22Rv1 (cell line): Measurements from ENCODE around the gene SETD2.
A peak's percentile ranks its signal among the peaks of the same experiment; 100 is the strongest.

Source experiments
- H3K27ac ChIP-seq: fragments of 450-650 bp; 2 replicates; pipeline ENCODE4 v1.5.1; 2017
- ZFX ChIP-seq: fragments of 450-650 bp; IDR thresholded peaks from 2 replicates; pipeline ENCODE4 v1.6.1; 2017; ENCODE audit warnings: antibody characterized with exemption, borderline replicate concordance
- TF ChIP-seq, protein P1 (sequence below): fragments of 450-650 bp; IDR thresholded peaks from 2 replicates; pipeline ENCODE4 v1.5.1; 2017; ENCODE audit warnings: mild to moderate bottlenecking

The SETD2 gene

DNA sequence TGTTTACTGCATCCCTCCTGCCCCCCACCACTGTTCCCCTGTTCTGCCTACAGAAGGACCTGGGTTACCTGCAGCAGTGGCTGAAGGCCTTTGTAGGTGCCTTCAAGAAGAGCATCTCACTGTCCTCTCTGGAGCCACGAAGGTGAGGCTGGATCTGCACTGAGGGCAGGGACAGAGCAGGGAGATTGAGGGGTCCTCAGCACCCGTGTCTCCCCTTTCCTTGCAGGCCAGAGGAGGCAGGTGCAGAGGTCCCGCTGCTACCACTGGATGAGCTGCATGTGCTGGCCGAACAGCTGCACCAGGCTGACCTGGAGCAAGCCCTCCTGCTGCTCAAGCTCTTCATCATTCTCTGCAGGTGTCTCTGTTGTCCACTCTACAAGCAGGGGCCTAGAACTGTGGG is 175.3 kb downstream of the SETD2 start:
- TF ChIP-seq ZFX = no peak
- TF ChIP-seq, protein P1, sequence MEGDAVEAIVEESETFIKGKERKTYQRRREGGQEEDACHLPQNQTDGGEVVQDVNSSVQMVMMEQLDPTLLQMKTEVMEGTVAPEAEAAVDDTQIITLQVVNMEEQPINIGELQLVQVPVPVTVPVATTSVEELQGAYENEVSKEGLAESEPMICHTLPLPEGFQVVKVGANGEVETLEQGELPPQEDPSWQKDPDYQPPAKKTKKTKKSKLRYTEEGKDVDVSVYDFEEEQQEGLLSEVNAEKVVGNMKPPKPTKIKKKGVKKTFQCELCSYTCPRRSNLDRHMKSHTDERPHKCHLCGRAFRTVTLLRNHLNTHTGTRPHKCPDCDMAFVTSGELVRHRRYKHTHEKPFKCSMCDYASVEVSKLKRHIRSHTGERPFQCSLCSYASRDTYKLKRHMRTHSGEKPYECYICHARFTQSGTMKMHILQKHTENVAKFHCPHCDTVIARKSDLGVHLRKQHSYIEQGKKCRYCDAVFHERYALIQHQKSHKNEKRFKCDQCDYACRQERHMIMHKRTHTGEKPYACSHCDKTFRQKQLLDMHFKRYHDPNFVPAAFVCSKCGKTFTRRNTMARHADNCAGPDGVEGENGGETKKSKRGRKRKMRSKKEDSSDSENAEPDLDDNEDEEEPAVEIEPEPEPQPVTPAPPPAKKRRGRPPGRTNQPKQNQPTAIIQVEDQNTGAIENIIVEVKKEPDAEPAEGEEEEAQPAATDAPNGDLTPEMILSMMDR = no peak

DNA sequence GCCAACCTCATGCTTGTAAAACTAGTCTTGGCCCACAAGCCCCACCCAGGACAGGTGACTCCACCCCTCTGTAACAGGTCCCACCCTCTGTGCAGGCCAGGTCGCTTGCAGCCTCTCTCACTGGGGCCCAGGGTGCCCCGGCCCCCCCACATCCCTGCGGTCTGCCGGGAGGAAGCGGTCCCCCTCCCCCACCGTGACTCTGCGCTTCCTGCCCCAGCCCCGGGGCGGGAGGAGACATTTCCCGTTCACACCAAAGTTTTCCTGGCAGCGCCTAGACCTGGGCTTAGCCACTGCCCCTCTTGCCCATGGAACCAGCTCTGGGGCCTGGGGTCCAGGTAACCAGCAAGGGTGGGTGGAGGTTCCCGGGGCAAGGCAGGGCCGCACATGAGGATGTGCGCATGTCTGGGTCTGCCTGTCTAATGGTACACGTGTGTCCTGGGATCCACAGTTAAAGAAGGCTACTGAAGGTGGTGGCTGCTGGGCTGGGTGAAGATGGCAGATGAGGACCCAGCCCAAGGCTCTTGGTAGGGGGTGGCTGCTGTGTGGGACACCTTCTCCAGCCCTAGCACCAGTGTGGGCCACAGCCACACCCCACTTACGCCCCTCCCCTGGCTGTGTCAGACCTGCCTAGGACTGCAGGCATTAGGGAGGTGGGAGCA is 176.0 kb downstream of the SETD2 start:
- TF ChIP-seq, protein P1 = no peak
- TF ChIP-seq ZFX = no peak
- H3K27ac ChIP-seq = peak overlapping the region; percentile 51

More for the DNA sequence above, 175.3 kb downstream of the SETD2 start:
- H3K27ac ChIP-seq = no peak overlapping the region

DNA sequence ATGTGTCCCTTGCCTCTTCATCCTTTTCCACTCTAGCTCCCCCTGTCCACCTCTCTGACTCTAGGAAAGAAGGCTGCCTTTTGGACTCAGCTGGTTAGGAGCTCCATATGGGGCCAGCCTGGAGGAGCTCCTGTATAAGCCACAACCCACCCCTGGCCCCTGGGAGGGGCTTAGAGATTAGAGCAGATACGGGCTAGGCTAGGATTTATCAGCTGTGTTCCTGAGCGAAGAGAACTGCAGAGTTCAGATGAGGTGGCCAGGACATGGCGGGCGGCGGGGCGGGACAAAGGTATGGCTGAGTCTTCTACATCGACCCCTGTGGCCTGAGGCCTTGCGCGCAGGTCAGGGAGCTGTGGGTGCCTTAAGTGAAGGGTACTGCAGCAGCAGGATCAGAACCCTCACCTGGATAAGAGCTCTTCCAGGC is 176.6 kb downstream of the SETD2 start:
- H3K27ac ChIP-seq = peak overlapping the region; percentile 51
- TF ChIP-seq, protein P1 = no peak
- no peak for TF ChIP-seq ZFX

- H3K27ac ChIP-seq = peak overlapping the region; percentile 51
- no peak for TF ChIP-seq ZFX
- TF ChIP-seq, protein P1 = no peak
These were observed 177.1 kb downstream of the SETD2 start for GRCh38 chr3:46986782-46987310.

GRCh38 chr3:46986055-46986730 is 177.7 kb downstream of the SETD2 start:
- no peak for TF ChIP-seq ZFX
- TF ChIP-seq, protein P1 = no peak
- no peak overlapping the region for H3K27ac ChIP-seq

DNA sequence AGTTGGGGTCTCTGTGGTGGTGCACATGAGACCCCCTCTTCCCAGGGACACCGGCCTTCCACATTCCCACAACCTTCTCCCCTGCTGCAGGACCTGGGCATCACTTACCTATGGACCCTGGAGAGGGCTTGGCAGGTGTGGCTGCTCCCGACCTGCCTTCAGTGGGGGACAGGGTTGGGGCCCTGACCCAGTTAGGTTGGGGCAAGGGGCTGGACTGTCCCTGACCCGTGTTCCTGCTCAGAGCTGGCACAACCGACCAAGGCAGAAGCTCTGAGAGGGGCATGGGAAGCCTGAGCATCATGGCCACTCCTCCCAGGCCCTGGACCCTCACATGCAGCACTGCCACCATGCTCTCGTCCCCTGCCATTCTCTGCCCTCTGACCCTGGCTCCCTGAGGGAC is 178.3 kb downstream of the SETD2 start:
- H3K27ac ChIP-seq = no peak overlapping the region
- TF ChIP-seq, protein P1 = no peak
- TF ChIP-seq ZFX = no peak
